CD4-positive, alpha-beta T cell (primary cell): ENCODE measurements around the gene HNRNPD. TPM values are rescaled to one million over a fixed set of nuclear protein-coding genes. Genes with fewer than 3 reads are reported as not detected.

Source experiments
- ATAC-seq: fragments of 200-7000 bp; cut with Tn5 transposase; one replicate; pipeline ENCODE4 v1.10.0; 2022; ENCODE audit warnings: mild to moderate bottlenecking; ENCODE audit not compliant: poor library complexity
- CTCF ChIA-PET: fragments of 350-600 bp; sonication (Branson Sonifier 250); formaldehyde crosslinking; loops from one replicate; lab custom pipeline; 2021; ENCODE audit warnings: antibody characterized with exemption, inconsistent platforms; lab: Charles Lee
- POLR2A ChIA-PET: fragments of 350-600 bp; sonication (Branson Sonifier 250); formaldehyde crosslinking; loops from one replicate; lab custom pipeline; 2021; ENCODE audit warnings: antibody characterized with exemption, inconsistent platforms; lab: Charles Lee
- DNase-seq, 14 experiments: peaks; one replicate each; pipeline ENCODE4 v3.0.0-alpha.2; 2013 to 2020; ENCODE audit warnings: mixed read lengths in 2 of 14
- H3K27ac ChIP-seq, 2 donors: one replicate each; pipeline versions ENCODE4 v1.5.1 to v1.7.0; 2013; ENCODE audit warnings: low read length in 2 of 2, low read depth in 1 of 2, mild to moderate bottlenecking in 1 of 2
- H3K27me3 ChIP-seq, 2 experiments: 1 replicate in 1 of 2; 2 replicates in 1 of 2; pipeline versions ENCODE4 v1.6.1 to v1.7.0; 2013; ENCODE audit warnings: low read length in 2 of 2, control low read depth in 1 of 2, mild to moderate bottlenecking in 1 of 2, moderate library complexity in 1 of 2; ENCODE audit not compliant: insufficient read depth in 2 of 2, control insufficient read depth in 1 of 2
- H3K36me3 ChIP-seq: one replicate; pipeline ENCODE4 v1.6.1; 2013; ENCODE audit warnings: low read length, control low read depth; ENCODE audit not compliant: insufficient read depth
- H3K4me1 ChIP-seq: one replicate; pipeline ENCODE4 v1.6.1; 2013; ENCODE audit warnings: low read length, control low read depth; ENCODE audit not compliant: insufficient read depth
- H3K4me3 ChIP-seq: one replicate; pipeline ENCODE4 v1.5.1; 2013; ENCODE audit warnings: mild to moderate bottlenecking, low read length, moderate library complexity
- H3K9me3 ChIP-seq, 2 experiments: 1 replicate in 1 of 2; 2 replicates in 1 of 2; pipeline versions ENCODE4 v1.6.1 to v1.7.0; 2013; ENCODE audit warnings: low read length in 2 of 2, mild to moderate bottlenecking in 2 of 2, control low read depth in 1 of 2, moderate library complexity in 1 of 2; ENCODE audit not compliant: control insufficient read depth in 1 of 2, insufficient read depth in 1 of 2
- H3K27ac Mint-ChIP-seq: one replicate; pipeline ENCODE4 v1.8.0; 2020; ENCODE audit warnings: mixed read lengths
- H3K27me3 Mint-ChIP-seq: one replicate; pipeline ENCODE4 v1.8.0; 2021; ENCODE audit warnings: mixed read lengths
- H3K36me3 Mint-ChIP-seq: one replicate; pipeline ENCODE4 v1.8.0; 2021; ENCODE audit warnings: low read depth, mixed read lengths
- H3K4me1 Mint-ChIP-seq: one replicate; pipeline ENCODE4 v1.8.0; 2021; ENCODE audit warnings: low read depth, mixed read lengths
- H3K4me3 Mint-ChIP-seq: one replicate; pipeline ENCODE4 v1.8.0; 2020; ENCODE audit warnings: mild to moderate bottlenecking, mixed read lengths
- H3K9me3 Mint-ChIP-seq: one replicate; pipeline ENCODE4 v1.8.0; 2020; ENCODE audit warnings: mixed read lengths
- intact Hi-C, 2 experiments: fragments of 100-400 bp; cut with DNase I in 1 of 2; cut with micrococcal nuclease in 1 of 2; formaldehyde crosslinking; loops; one replicate each; pipeline versions ENCODE4 v1.15.1 to v1.9.0; 2023 to 2025; cut with DNase I, micrococcal nuclease
- total RNA-seq, 174 experiments: library from RNA in 2 of 174; stranded (reverse) in 2 of 174; gene quantifications; one replicate each; pipeline ENCODE4 v1.2.3 and lab custom pipeline; 2021 to 2026
- TF ChIP-seq, protein P1 (sequence below): fragments of 200-600 bp; IDR thresholded peaks from one replicate; pipeline ENCODE4 v1.8.0; 2022; ENCODE audit warnings: antibody characterized with exemption, mild to moderate bottlenecking

HNRNPD gene
- total RNA-seq, 2 experiments from 2014 or later: 235 to 244 TPM

DNA sequence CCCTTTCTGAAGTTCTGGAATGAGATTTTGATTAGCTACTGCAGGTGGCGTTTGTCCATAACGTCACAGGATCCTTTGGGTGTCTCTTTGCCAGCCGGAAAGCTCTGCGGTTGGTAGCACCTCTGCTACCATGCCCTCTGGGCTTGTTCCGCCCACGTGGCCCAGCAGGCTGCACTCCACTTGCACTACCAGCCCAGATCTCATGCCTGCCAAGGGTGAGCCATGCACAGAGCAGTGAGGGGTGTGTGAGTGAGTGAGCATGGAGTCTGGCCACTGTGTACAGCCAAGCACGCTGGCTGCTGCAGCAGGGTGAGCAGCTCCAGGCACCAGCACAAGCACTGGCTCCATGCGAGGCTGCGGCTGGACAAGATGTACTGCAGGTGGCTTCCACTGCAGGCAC is 6.6 kb upstream of the HNRNPD start:
- intact Hi-C loops: no loop called here
- H3K9me3 Mint-ChIP-seq: no peaks in the 10 kb centered on the region
- no peak overlapping the region for H3K4me3 ChIP-seq
- peaks cover 9% of the 10 kb centered on the region for H3K36me3 Mint-ChIP-seq
- H3K27ac ChIP-seq: no peak overlapping the region
- TF ChIP-seq, protein P1, sequence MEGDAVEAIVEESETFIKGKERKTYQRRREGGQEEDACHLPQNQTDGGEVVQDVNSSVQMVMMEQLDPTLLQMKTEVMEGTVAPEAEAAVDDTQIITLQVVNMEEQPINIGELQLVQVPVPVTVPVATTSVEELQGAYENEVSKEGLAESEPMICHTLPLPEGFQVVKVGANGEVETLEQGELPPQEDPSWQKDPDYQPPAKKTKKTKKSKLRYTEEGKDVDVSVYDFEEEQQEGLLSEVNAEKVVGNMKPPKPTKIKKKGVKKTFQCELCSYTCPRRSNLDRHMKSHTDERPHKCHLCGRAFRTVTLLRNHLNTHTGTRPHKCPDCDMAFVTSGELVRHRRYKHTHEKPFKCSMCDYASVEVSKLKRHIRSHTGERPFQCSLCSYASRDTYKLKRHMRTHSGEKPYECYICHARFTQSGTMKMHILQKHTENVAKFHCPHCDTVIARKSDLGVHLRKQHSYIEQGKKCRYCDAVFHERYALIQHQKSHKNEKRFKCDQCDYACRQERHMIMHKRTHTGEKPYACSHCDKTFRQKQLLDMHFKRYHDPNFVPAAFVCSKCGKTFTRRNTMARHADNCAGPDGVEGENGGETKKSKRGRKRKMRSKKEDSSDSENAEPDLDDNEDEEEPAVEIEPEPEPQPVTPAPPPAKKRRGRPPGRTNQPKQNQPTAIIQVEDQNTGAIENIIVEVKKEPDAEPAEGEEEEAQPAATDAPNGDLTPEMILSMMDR: no peak
- H3K4me3 Mint-ChIP-seq: no peak overlapping the region
- POLR2A ChIA-PET: interaction anchor here (0.6 to 2.0 kb wide), 2 partner anchors 49 to 235 kb away, joined by 3 to 7 read pairs; partner anchors contain the start of gene HNRNPDL
- no peaks in the 10 kb centered on the region for H3K27me3 Mint-ChIP-seq
- ATAC-seq (no peak), DNase-seq (peak in 1 of 14 experiments; percentile 8)
- no peaks in the 10 kb centered on the region for H3K27me3 ChIP-seq
- H3K36me3 ChIP-seq: no peaks in the 10 kb centered on the region
- H3K9me3 ChIP-seq: peaks cover 0 to 3% of the 10 kb centered on the region in 2 experiments
- CTCF ChIA-PET: interaction anchor here (2.1 kb wide), 1 partner anchor 51 kb away, joined by 6 read pairs; no protein-coding TSS in a partner anchor
- H3K4me1 Mint-ChIP-seq: peaks cover 35% of the 10 kb centered on the region
- no peak overlapping the region for H3K27ac Mint-ChIP-seq
- peaks cover 8% of the 10 kb centered on the region for H3K4me1 ChIP-seq

DNA sequence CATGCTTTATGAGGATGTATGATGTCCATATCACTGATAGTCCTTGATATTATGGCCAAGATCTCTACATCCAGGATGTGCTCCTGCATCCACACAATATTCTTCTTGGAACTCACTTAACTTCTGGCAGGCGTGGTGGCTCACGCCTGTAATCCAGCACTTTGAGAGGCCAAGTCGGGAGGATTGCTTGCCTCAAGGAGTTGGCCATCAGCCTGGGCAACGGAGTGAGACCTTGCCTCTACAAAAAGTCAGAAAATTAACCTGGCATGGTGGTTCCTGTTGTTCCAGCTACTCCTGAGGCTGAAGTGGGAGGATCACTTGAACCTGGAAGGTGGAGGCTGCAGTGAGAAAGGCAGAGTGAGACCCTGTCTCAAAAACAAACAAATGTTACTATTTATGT is 2.3 kb upstream of the HNRNPD start:
- H3K27me3 Mint-ChIP-seq: no peaks in the 10 kb centered on the region
- POLR2A ChIA-PET: interaction anchor here (0.7 to 1.5 kb wide), 3 partner anchors 10 to 53 kb away, joined by 3 to 8 read pairs (median 4); no protein-coding TSS in a partner anchor
- H3K27me3 ChIP-seq: no peaks in the 10 kb centered on the region
- H3K9me3 ChIP-seq: peaks cover 0 to 3% of the 10 kb centered on the region in 2 experiments
- H3K27ac Mint-ChIP-seq: peak overlapping the region; percentile 98
- DNase-seq (no peak), ATAC-seq (no peak)
- H3K4me1 ChIP-seq: peaks cover 14% of the 10 kb centered on the region
- H3K36me3 ChIP-seq: peaks cover 3% of the 10 kb centered on the region
- H3K9me3 Mint-ChIP-seq: no peaks in the 10 kb centered on the region
- no peak overlapping the region for H3K27ac ChIP-seq
- CTCF ChIA-PET: interaction anchor here (0.6 to 3.0 kb wide), 2 partner anchors 53 to 734 kb away, joined by 3 to 24 read pairs; no protein-coding TSS in a partner anchor
- peak overlapping the region; percentile 99 for H3K4me3 Mint-ChIP-seq
- peaks cover 54% of the 10 kb centered on the region for H3K4me1 Mint-ChIP-seq
- H3K36me3 Mint-ChIP-seq: peaks cover 46% of the 10 kb centered on the region
- intact Hi-C loops: loop anchor here (10.0 kb wide), 3 partner anchors 639 to 1109 kb away; partner anchors contain the start of genes ABRAXAS1 (in 2 of the 2), COQ2 (in 1 of the 2) and LIN54 (in 1 of the 2)
- H3K4me3 ChIP-seq: no peak overlapping the region
- TF ChIP-seq, protein P1: no peak

DNA sequence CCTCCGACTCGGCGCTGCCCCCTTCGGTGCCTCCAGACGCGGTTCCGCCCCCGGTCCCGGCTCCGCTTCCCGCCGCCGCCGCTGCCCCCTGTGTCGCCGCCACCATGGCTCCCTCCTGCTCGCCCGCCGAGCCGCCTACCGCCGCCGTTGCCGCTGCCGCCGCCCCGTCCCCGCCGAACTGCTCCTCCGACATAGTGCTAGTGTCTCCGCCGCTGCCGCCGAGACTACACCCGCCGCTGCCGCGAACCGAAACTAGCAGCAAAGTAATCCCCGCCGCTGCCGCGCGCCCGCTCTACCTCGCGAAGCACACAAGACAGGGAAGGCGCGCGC is 340 bp downstream of the HNRNPD start:
- H3K9me3 ChIP-seq: peaks cover 0 to 3% of the 10 kb centered on the region in 2 experiments
- no peaks in the 10 kb centered on the region for H3K27me3 ChIP-seq
- intact Hi-C loops: loop anchor here (1.0 to 10.0 kb wide), 10 partner anchors 13 to 1111 kb away; partner anchors contain the start of genes ABRAXAS1 (in 2 of the 2), COQ2 (in 2 of the 2), LIN54 (in 2 of the 2) and COPS4 (in 1 of the 2)
- DNase-seq (peak in 1 of 14 experiments; percentile 53), ATAC-seq (peak; percentile 25)
- ChIA-PET CTCF (interaction anchor here (1.4 to 3.5 kb wide), 3 partner anchors 13 to 88 kb away, joined by 5 to 24 read pairs (median 18); no protein-coding TSS in a partner anchor), POLR2A (interaction anchor here (0.6 to 7.0 kb wide), 18 partner anchors 12 to 902 kb away, joined by 3 to 277 read pairs (median 4); partner anchors contain the start of genes COPS4, ENOPH1, HNRNPDL and RASGEF1B)
- Mint-ChIP-seq H3K9me3 (no peaks in the 10 kb centered on the region), H3K4me3 (peak overlapping the region; percentile 99), H3K36me3 (peaks cover 70% of the 10 kb centered on the region), H3K4me1 (peaks cover 72% of the 10 kb centered on the region), H3K27me3 (no peaks in the 10 kb centered on the region), H3K27ac (peak overlapping the region; percentile 98)
- H3K4me3 ChIP-seq: peak overlapping the region; percentile 97
- H3K36me3 ChIP-seq: peaks cover 25% of the 10 kb centered on the region
- H3K27ac ChIP-seq: peak overlapping the region; percentile 99
- peaks cover 24% of the 10 kb centered on the region for H3K4me1 ChIP-seq
- TF ChIP-seq, protein P1: no peak
